Activated naive CD8-positive, alpha-beta T cell treated with anti-CD3 and anti-CD28 coated beads, Interleukin-2, amount 50 U/mL, for 24 hours (primary cell): ENCODE data around the gene ZNF160.
A peak's percentile ranks its signal among the peaks of the same experiment; 100 is the strongest.
"Not testable (repeated sequence)": the region's sequence is repeated elsewhere in the genome, so short reads cannot be mapped to it uniquely, and the experiment has no call there.

Source experiments
- ATAC-seq: fragments of 150-1000 bp; cut with Tn5 transposase; one replicate; pipeline ENCODE4 v1.10.0; 2021
- DNase-seq: peaks from one replicate; pipeline ENCODE4 v3.0.0; 2021
- H3K27ac Mint-ChIP-seq: one replicate; pipeline ENCODE4 v1.8.0; 2021; ENCODE audit warnings: mild to moderate bottlenecking, mixed read lengths
- H3K27me3 Mint-ChIP-seq: one replicate; pipeline ENCODE4 v1.8.0; 2021; ENCODE audit warnings: mixed read lengths
- H3K36me3 Mint-ChIP-seq: one replicate; pipeline ENCODE4 v1.8.0; 2021; ENCODE audit warnings: low read depth, mixed read lengths
- H3K4me1 Mint-ChIP-seq: one replicate; pipeline ENCODE4 v1.8.0; 2021; ENCODE audit warnings: mixed read lengths
- H3K4me3 Mint-ChIP-seq: one replicate; pipeline ENCODE4 v1.8.0; 2021; ENCODE audit warnings: mild to moderate bottlenecking, moderate library complexity, mixed read lengths
- H3K9me3 Mint-ChIP-seq: one replicate; pipeline ENCODE4 v1.8.0; 2021; ENCODE audit warnings: mixed read lengths

ZNF160 gene

GRCh38 chr19:53103234-53104203, at the start of gene ZNF160:
TSS of gene ZNF160 (minus strand) at chr19:53103422. CDS start at chr19:53086276, 17,146 bp downstream.
- peak; percentile 98 for ATAC-seq
- Mint-ChIP-seq H3K4me1 (peaks cover 21% of the 10 kb centered on the region), H3K27me3 (no peaks in the 10 kb centered on the region), H3K36me3 (peaks cover 35% of the 10 kb centered on the region), H3K9me3 (peaks cover 22% of the 10 kb centered on the region), H3K4me3 (peak within 1 kb of the TSS; percentile 90), H3K27ac (peak within 1 kb of the TSS; percentile 90)
- DNase-seq = peak; percentile 99

GRCh38 chr19:53147645-53148044, 44.4 kb upstream of the ZNF160 start:
- DNase-seq (no peak), ATAC-seq (no peak)
- peaks cover 83% of the 10 kb centered on the region for H3K36me3 Mint-ChIP-seq
- H3K27ac Mint-ChIP-seq = no peak overlapping the region
- no peaks in the 10 kb centered on the region for H3K27me3 Mint-ChIP-seq
- H3K4me3 Mint-ChIP-seq = no peak overlapping the region
- no peaks in the 10 kb centered on the region for H3K4me1 Mint-ChIP-seq
- peaks cover 59% of the 10 kb centered on the region for H3K9me3 Mint-ChIP-seq

DNA sequence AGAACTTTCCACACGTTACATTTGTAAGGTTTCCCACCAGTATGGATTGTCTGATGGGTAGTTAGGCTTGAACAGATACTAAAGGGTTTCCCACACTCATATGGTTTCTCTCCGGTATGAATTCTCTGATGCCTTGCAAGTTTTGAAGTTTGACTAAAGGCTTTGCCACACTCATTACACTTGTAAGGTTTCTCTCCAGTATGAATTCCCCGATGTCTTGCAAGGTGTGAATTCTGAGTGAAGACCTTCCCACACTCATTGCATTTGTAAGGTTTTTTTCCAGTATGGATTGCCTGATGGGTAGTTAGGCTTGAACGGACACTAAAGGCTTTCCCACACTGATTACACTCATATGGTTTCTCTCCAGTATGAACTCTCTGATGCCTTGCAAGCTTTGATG, 37.1 kb upstream of the ZNF160 start:
- Mint-ChIP-seq H3K27ac (no peak overlapping the region), H3K9me3 (peaks cover 74% of the 10 kb centered on the region), H3K36me3 (peaks cover 59% of the 10 kb centered on the region), H3K4me1 (no peaks in the 10 kb centered on the region), H3K27me3 (no peaks in the 10 kb centered on the region), H3K4me3 (no peak overlapping the region)
- DNase-seq = no peak
- no peak for ATAC-seq

DNA sequence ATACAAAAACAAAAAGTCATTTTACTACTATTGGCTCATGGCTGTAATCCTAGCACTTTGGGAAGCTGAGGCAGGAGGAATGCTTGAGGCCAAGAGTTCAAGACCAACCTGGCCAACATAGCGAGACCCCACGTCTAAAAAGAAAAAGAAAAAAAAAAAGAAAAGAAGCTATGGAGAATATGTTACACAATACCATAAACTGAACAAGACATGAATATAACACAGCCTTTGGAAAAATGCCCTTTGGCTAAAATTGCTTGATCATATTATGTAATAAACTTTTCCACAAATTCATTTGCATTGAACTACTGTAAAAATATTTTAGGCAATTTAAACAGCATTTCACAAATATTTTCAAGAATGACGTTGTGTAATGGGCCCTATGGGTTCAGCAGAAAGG, 33.2 kb upstream of the ZNF160 start:
- Mint-ChIP-seq H3K27ac (no peak overlapping the region), H3K36me3 (peaks cover 47% of the 10 kb centered on the region), H3K27me3 (peaks cover 6% of the 10 kb centered on the region), H3K4me1 (peaks cover 5% of the 10 kb centered on the region), H3K9me3 (peaks cover 65% of the 10 kb centered on the region), H3K4me3 (no peak overlapping the region)
- no peak for DNase-seq
- no peak for ATAC-seq

DNA sequence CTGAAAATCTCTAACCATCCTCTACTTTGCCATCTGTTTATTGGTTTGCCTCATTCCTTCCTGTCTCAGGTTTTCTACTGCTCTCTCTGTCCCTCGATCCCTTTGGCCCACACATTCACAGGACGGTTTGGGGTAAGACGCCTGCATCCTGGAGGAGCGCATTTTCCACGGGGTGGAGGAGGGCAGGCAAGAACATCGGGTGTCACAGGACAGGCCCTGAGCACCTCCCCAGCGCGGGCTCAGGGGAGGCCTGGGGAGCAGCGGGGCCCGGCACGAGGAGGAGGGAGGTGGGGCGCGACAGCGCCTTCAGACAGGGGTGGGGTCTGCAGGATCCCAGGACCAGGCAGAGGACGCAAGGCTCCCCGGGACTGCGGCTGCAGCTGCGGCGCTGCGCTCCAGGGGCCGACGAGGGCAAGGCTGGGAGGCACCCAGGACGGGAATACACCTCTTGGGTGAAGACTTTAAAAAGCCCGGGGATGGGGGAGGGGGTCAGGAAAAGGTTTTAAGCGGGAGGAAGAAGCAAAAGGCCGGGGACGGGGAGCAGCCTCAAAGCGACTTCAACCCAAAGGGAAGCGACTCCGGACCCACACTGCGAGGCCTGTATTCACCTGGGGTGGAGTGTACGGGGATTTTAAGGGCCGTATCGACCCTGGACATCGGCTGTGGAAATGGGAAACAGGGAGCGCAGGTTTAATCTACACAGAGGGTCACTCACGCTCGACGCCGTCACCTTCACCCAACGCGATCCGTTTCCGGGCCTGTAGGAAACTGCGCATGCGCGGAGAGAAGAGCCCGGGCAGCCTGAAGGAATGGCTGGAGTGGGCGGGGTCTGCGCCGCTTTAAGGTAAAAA, 29.1 kb upstream of the ZNF160 start, which contains the start of gene ZNF415:
Gene ZNF415, minus strand, starts transcription at position 770 of the 851 bp plus-strand sequence. CDS start 10,234 bp downstream, outside the sequence.
- H3K27ac Mint-ChIP-seq = no peak within 1 kb of the TSS
- ATAC-seq (no peak), DNase-seq (peak; percentile 44)
- peaks cover 10% of the 10 kb centered on the region for H3K27me3 Mint-ChIP-seq
- peaks cover 44% of the 10 kb centered on the region for H3K9me3 Mint-ChIP-seq
- H3K4me3 Mint-ChIP-seq = peak within 1 kb of the TSS; percentile 48
- peaks cover 5% of the 10 kb centered on the region for H3K4me1 Mint-ChIP-seq
- H3K36me3 Mint-ChIP-seq = peaks cover 37% of the 10 kb centered on the region

DNA sequence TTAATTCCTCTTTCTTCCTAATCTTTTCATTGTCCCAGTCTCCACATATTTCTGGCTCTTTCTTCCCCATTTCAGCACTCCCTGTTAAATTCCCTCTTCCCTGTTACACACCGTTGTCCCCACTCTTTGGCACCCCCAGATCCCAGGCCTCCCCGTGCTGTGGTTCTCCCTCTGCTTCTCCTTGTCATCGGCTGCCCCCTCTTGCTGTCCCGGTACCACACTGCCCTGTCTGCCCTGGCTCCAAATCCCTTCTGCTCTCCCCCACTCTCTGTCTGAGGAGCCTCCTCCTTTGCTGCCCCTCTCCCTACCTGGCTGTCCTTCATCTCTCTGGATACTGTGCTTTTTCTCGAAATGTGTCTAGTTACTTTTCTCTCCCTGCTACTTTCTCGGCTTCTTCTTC, 28.5 kb upstream of the ZNF160 start:
- no peak for ATAC-seq

GRCh38 chr19:53131085-53131590, 27.9 kb upstream of the ZNF160 start:
- H3K27ac Mint-ChIP-seq = no peak overlapping the region
- peaks cover 33% of the 10 kb centered on the region for H3K36me3 Mint-ChIP-seq

More for the DNA sequence above, 28.5 kb upstream of the ZNF160 start:
- DNase-seq = no peak
- Mint-ChIP-seq H3K4me3 (peak overlapping the region; percentile 48), H3K9me3 (peaks cover 43% of the 10 kb centered on the region), H3K27ac (no peak overlapping the region), H3K4me1 (peaks cover 5% of the 10 kb centered on the region), H3K36me3 (peaks cover 35% of the 10 kb centered on the region), H3K27me3 (peaks cover 10% of the 10 kb centered on the region)

GRCh38 chr19:53130506-53130905, 27.3 kb upstream of the ZNF160 start:
- Mint-ChIP-seq H3K4me3 (no peak overlapping the region), H3K36me3 (peaks cover 36% of the 10 kb centered on the region), H3K27ac (no peak overlapping the region), H3K4me1 (peaks cover 5% of the 10 kb centered on the region), H3K27me3 (peaks cover 10% of the 10 kb centered on the region), H3K9me3 (peaks cover 31% of the 10 kb centered on the region)
- ATAC-seq (no peak), DNase-seq (no peak)

More at GRCh38 chr19:53131085-53131590, 27.9 kb upstream of the ZNF160 start:
- H3K4me3 Mint-ChIP-seq = no peak overlapping the region
- H3K27me3 Mint-ChIP-seq = peaks cover 10% of the 10 kb centered on the region
- DNase-seq (no peak), ATAC-seq (no peak)
- peaks cover 5% of the 10 kb centered on the region for H3K4me1 Mint-ChIP-seq
- peaks cover 37% of the 10 kb centered on the region for H3K9me3 Mint-ChIP-seq

GRCh38 chr19:53126733-53127526, 23.7 kb upstream of the ZNF160 start:
- H3K27ac Mint-ChIP-seq, ATAC-seq, H3K4me1 Mint-ChIP-seq, DNase-seq, H3K4me3 Mint-ChIP-seq, H3K27me3 Mint-ChIP-seq: not testable (repeated sequence)
- Mint-ChIP-seq H3K9me3 (peaks cover 30% of the 10 kb centered on the region), H3K36me3 (peaks cover 27% of the 10 kb centered on the region)

- Mint-ChIP-seq H3K36me3 (peaks cover 26% of the 10 kb centered on the region), H3K27ac (no peak overlapping the region), H3K4me1 (no peaks in the 10 kb centered on the region), H3K4me3 (no peak overlapping the region), H3K9me3 (peaks cover 35% of the 10 kb centered on the region), H3K27me3 (no peaks in the 10 kb centered on the region)
- DNase-seq (no peak), ATAC-seq (no peak)
Observed at GRCh38 chr19:53123400-53123799, 20.2 kb upstream of the ZNF160 start.

- Mint-ChIP-seq H3K4me3 (no peak overlapping the region), H3K4me1 (no peaks in the 10 kb centered on the region), H3K27ac (no peak overlapping the region), H3K27me3 (no peaks in the 10 kb centered on the region), H3K9me3 (peaks cover 68% of the 10 kb centered on the region), H3K36me3 (peaks cover 57% of the 10 kb centered on the region)
- ATAC-seq (no peak), DNase-seq (no peak)
Observed at GRCh38 chr19:53112286-53112685, 9.1 kb upstream of the ZNF160 start.

DNA sequence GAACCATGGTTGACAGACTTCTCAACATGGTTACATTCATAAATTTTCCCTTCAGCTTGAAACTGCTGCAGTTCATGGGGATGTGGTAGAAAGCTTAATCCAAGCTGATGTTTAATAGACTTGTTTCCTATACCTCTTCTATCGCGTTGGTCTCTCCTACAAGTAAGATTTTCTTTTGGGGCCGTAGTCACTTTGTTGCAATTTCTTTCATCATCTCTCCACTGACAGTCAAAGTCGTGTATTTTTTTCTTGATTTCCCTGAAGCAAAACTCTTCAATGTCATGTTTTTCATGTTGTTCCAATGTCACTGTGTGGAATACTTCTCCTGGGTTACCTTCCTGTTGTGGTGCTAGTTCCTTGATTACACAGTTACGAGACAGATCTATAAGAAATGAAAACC, 6.3 kb upstream of the ZNF160 start:
- no peak overlapping the region for H3K27ac Mint-ChIP-seq
- H3K4me1 Mint-ChIP-seq = no peaks in the 10 kb centered on the region
- no peak overlapping the region for H3K4me3 Mint-ChIP-seq
- peaks cover 49% of the 10 kb centered on the region for H3K9me3 Mint-ChIP-seq
- DNase-seq (no peak), ATAC-seq (no peak)
- peaks cover 36% of the 10 kb centered on the region for H3K36me3 Mint-ChIP-seq
- no peaks in the 10 kb centered on the region for H3K27me3 Mint-ChIP-seq

- no peaks in the 10 kb centered on the region for H3K27me3 Mint-ChIP-seq
- peaks cover 38% of the 10 kb centered on the region for H3K36me3 Mint-ChIP-seq
- peak overlapping the region; percentile 90 for H3K4me3 Mint-ChIP-seq
- ATAC-seq = peak; percentile 17
- peaks cover 18% of the 10 kb centered on the region for H3K9me3 Mint-ChIP-seq
- DNase-seq = peak; percentile 44
- peak overlapping the region; percentile 90 for H3K27ac Mint-ChIP-seq
- peaks cover 24% of the 10 kb centered on the region for H3K4me1 Mint-ChIP-seq
Observed at GRCh38 chr19:53102756-53103233, 427 bp downstream of the ZNF160 start.
